IMR-90 (cell line): ENCODE results near the gene SPATS2L. TPM values are rescaled to one million over a fixed set of nuclear protein-coding genes. Genes with fewer than 3 reads are reported as not detected.

ENCODE experiments used
- ATAC-seq: fragments of 200-7000 bp; cut with Tn5 transposase; 2 replicates; pipeline ENCODE4 v1.9.1; 2020; ENCODE audit warnings: low read depth, mild to moderate bottlenecking, moderate library complexity
- BruUV-seq: library from RNA; stranded (reverse); fragments of 400-500 nt; replicated peaks from 2 replicates; lab custom pipeline; 2021; lab: Mats Ljungman, UMichigan
- CTCF ChIA-PET: fragments of 300-600 bp; formaldehyde crosslinking; extraction: SDS; loops from one replicate; lab custom pipeline; 2021; ENCODE audit warnings: antibody characterized with exemption; lab: Yijun Ruan, JAX
- POLR2A ChIA-PET: fragments of 300-600 bp; sonication (Branson Sonifier 250); formaldehyde crosslinking; loops from one replicate; lab custom pipeline; 2022; ENCODE audit warnings: antibody characterized with exemption; ENCODE audit not compliant: unreplicated experiment; lab: Charles Lee
- DNase-seq: peaks from one replicate; pipeline ENCODE4 v3.0.0; 2013
- H2AFZ ChIP-seq: replicated peaks from 2 replicates; pipeline ENCODE3; 2013; ENCODE audit warnings: low read length, mild to moderate bottlenecking; ENCODE audit not compliant: poor library complexity
- H2AK5ac ChIP-seq: 2 replicates; pipeline ENCODE4 v1.6.1; 2013; ENCODE audit warnings: low read depth, low read length, inconsistent platforms
- H2AK9ac ChIP-seq: replicated peaks from 2 replicates; pipeline ENCODE3; 2013; ENCODE audit warnings: mild to moderate bottlenecking, low read depth, low read length, moderate library complexity; ENCODE audit not compliant: poor library complexity
- H2BK120ac ChIP-seq: 2 replicates; pipeline ENCODE4 v1.6.1; 2013; ENCODE audit warnings: low read depth, low read length, inconsistent platforms
- H2BK15ac ChIP-seq: 3 replicates; pipeline ENCODE4 v1.6.1; 2013; ENCODE audit warnings: low read depth, low read length, inconsistent platforms
- H2BK20ac ChIP-seq: 2 replicates; pipeline ENCODE4 v1.6.1; 2013; ENCODE audit warnings: low read depth, mild to moderate bottlenecking, inconsistent platforms, low read length, moderate library complexity
- H2BK5ac ChIP-seq: 2 replicates; pipeline ENCODE4 v1.6.1; 2013; ENCODE audit warnings: mild to moderate bottlenecking, low read depth, low read length, inconsistent platforms; ENCODE audit not compliant: poor library complexity, severe bottlenecking
- H3K14ac ChIP-seq: replicated peaks from 2 replicates; pipeline ENCODE4 v1.6.1; 2013; ENCODE audit warnings: low read depth, low read length, inconsistent platforms
- H3K18ac ChIP-seq: 2 replicates; pipeline ENCODE4 v1.6.1; 2013; ENCODE audit warnings: low read depth, low read length, control low read depth
- H3K23ac ChIP-seq: 2 replicates; pipeline ENCODE4 v1.6.1; 2013; ENCODE audit warnings: low read depth, low read length, inconsistent platforms
- H3K27ac ChIP-seq: 2 replicates; pipeline ENCODE4 v1.5.1; 2013; ENCODE audit warnings: mild to moderate bottlenecking, control low read depth, low read length; ENCODE audit not compliant: insufficient read depth
- H3K27me3 ChIP-seq: 2 replicates; pipeline ENCODE4 v1.6.1; 2013; ENCODE audit warnings: low read length; ENCODE audit not compliant: control insufficient read depth, insufficient read depth
- H3K36me3 ChIP-seq: 2 replicates; pipeline ENCODE4 v1.6.1; 2013; ENCODE audit warnings: low read length, mixed read lengths; ENCODE audit not compliant: control insufficient read depth, insufficient read depth
- H3K4ac ChIP-seq: 2 replicates; pipeline ENCODE4 v1.6.1; 2013; ENCODE audit warnings: low read depth, low read length, inconsistent platforms
- H3K4me1 ChIP-seq: 2 replicates; pipeline ENCODE4 v1.6.1; 2013; ENCODE audit warnings: low read length, mixed read lengths; ENCODE audit not compliant: control insufficient read depth, insufficient read depth
- H3K4me2 ChIP-seq: 2 replicates; pipeline ENCODE4 v1.6.1; 2013; ENCODE audit warnings: low read depth, mild to moderate bottlenecking, control low read depth, low read length, moderate library complexity
- H3K4me3 ChIP-seq: 2 replicates; pipeline ENCODE4 v1.5.1; 2013; ENCODE audit warnings: low read depth, mild to moderate bottlenecking, control low read depth, low read length, moderate library complexity; ENCODE audit not compliant: insufficient read depth
- H3K56ac ChIP-seq: 2 replicates; pipeline ENCODE4 v1.6.1; 2013; ENCODE audit warnings: low read length, inconsistent platforms; ENCODE audit not compliant: insufficient read depth; ENCODE audit errors: extremely low read depth
- H3K79me1 ChIP-seq, 2 experiments: 2 replicates each; pipeline ENCODE4 v1.6.1; 2013; ENCODE audit warnings: low read length in 2 of 2, inconsistent platforms in 1 of 2, low read depth in 1 of 2
- H3K9ac ChIP-seq: 2 replicates; pipeline ENCODE4 v1.6.1; 2013; ENCODE audit warnings: low read depth, low read length, control low read depth
- H3K9me1 ChIP-seq: 2 replicates; pipeline ENCODE4 v1.6.1; 2013; ENCODE audit warnings: low read length, inconsistent platforms; ENCODE audit not compliant: insufficient read depth
- H3K9me3 ChIP-seq: 2 replicates; pipeline ENCODE4 v1.6.1; 2013; ENCODE audit warnings: low read length; ENCODE audit not compliant: control insufficient read depth, insufficient read depth
- H4K20me1 ChIP-seq: 2 replicates; pipeline ENCODE4 v1.6.1; 2013; ENCODE audit warnings: low read length, inconsistent platforms; ENCODE audit not compliant: insufficient read depth
- H4K5ac ChIP-seq: 2 replicates; pipeline ENCODE4 v1.6.1; 2013; ENCODE audit warnings: mild to moderate bottlenecking, low read depth, low read length, control low read depth
- H4K8ac ChIP-seq, 2 experiments: 2 replicates each; pipeline ENCODE4 v1.6.1; 2013; ENCODE audit warnings: low read depth in 2 of 2, low read length in 2 of 2, control low read depth in 1 of 2, inconsistent platforms in 1 of 2
- H4K91ac ChIP-seq: 2 replicates; pipeline ENCODE4 v1.6.1; 2013; ENCODE audit warnings: low read depth, low read length, inconsistent platforms; ENCODE audit not compliant: insufficient read depth
- CEBPB ChIP-seq: IDR thresholded peaks from 2 replicates; pipeline ENCODE4 v1.6.1; 2012; ENCODE audit warnings: low read depth, low read length, improper control_type of control experiment
- MAZ ChIP-seq: IDR thresholded peaks from 2 replicates; pipeline ENCODE4 v1.6.1; 2012; ENCODE audit warnings: low read depth, mild to moderate bottlenecking, low read length, improper control_type of control experiment, moderate library complexity, borderline replicate concordance
- POLR2A ChIP-seq: IDR thresholded peaks from 2 replicates; pipeline ENCODE4 v1.6.1; 2012; ENCODE audit warnings: mild to moderate bottlenecking, low read depth, low read length
- RAD21 ChIP-seq: IDR thresholded peaks from 2 replicates; pipeline ENCODE4 v1.6.1; 2012; ENCODE audit warnings: low read length, improper control_type of control experiment
- RCOR1 ChIP-seq: IDR thresholded peaks from 2 replicates; pipeline ENCODE4 v1.6.1; 2012; ENCODE audit warnings: mild to moderate bottlenecking, low read length, improper control_type of control experiment; ENCODE audit not compliant: insufficient replicate concordance
- WGBS, 2 experiments: methylation state at CpG; one replicate each; pipeline versions ENCODE4 v1.1.5 to v1.1.7; 2013; ENCODE audit warnings: missing lambda C conversion rate in 2 of 2; ENCODE audit not compliant: insufficient read length in 1 of 2; ENCODE audit errors: extremely low coverage in 2 of 2; 5-methylcytosine and 5-hydroxymethylcytosine counted together
- dilution Hi-C: fragments of 300-500 bp; cut with HindIII; formaldehyde crosslinking; loops from one replicate; pipeline ENCODE4 v1.14.3; 2018; ENCODE audit warnings: low sequenced_read_pairs; ENCODE audit not compliant: unreplicated experiment
- in situ Hi-C: fragments of 300-500 bp; cut with MboI; formaldehyde crosslinking; loops from 3 replicates; pipeline ENCODE4 v1.14.3; 2019; ENCODE audit warnings: low sequenced_read_pairs, inconsistent platforms, mixed read lengths
- intact Hi-C: fragments of 100-400 bp; cut with micrococcal nuclease; formaldehyde crosslinking; loops from 2 replicates; pipeline ENCODE4 v1.10.0; 2022
- polyA plus RNA-seq, 3 experiments: library from polyadenylated mRNA; depleted of rRNA; stranded (reverse); fragments of >200 nt; gene quantifications; 2 replicates each; pipeline ENCODE4 v1.2.3, GENCODE V29; 2012; ENCODE audit warnings: low replicate concordance in 1 of 3
- total RNA-seq: library from RNA; depleted of rRNA; stranded (reverse); fragments of >200 nt; gene quantifications from 2 replicates; pipeline ENCODE4 v1.2.3, GENCODE V29; 2012

SPATS2L gene
- total and polyA plus RNA-seq, 2 of the 4 experiments (the other 2 are of a cell fraction), result 118 to 155 TPM

DNA sequence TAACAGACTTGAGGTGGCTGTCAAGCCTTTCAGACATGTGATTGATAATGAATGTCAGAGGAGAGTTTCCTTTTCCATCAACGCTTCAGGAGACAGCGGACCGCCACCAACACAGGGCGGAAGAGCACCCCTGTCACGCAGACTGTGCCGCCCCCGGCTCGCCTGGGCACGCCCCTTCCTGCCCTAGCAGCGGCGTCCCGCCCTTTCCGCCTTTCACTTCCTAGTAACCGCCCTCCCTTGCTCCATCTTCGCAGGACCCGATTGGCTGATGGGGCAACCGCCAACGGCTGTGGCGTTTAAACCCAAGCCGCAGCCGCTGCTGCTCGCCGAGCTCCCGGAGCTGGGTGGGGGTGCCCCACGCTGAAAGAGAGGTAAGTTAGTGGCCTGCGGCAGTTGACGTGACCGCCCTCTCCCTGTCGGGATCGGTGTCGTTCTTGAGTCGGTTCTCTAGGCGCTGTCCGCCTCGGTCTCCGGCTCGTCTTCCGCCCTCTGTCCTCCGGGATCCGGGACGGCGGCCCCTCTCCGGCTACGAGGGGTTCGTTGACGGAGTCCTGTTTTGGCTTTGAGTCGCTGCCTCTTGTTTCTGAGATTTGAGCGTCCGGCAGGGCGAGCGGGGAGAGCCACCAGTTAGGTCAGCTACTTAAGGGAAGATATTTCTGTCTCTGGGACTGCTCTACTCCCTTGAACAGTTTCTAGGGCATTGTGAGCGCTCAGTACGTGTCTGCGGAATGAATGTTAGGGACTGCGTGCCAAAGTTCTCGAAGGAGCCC lies 219.6 kb downstream of the SPATS2L start, which contains the start of gene SGO2:
Gene SGO2 (plus strand): TSS at position 326 of the 770 bp plus-strand sequence. CDS start 6,769 bp downstream, outside the sequence.
- peak within 1 kb of the TSS; percentile 61; the same call in 2 of the 3 replicates for H2BK15ac ChIP-seq
- H4K91ac ChIP-seq, result peak within 1 kb of the TSS; percentile 77
- peaks cover 22 to 41% of the 10 kb centered on the region in 2 experiments for H3K79me1 ChIP-seq
- no peaks in the 10 kb centered on the region for H3K36me3 ChIP-seq
- peak within 1 kb of the TSS; percentile 84; the same call in 1 of the 2 replicates for H4K5ac ChIP-seq
- POLR2A ChIA-PET, result no interaction called here
- H3K4me1 ChIP-seq, result no peaks in the 10 kb centered on the region
- H4K8ac ChIP-seq, result peak within 1 kb of the TSS; percentile 81 to 95
- peak; percentile 99 for ATAC-seq
- in situ Hi-C loops, result no loop called here
- H3K56ac ChIP-seq, result peak within 1 kb of the TSS; percentile 87
- H3K9me3 ChIP-seq, result no peaks in the 10 kb centered on the region
- peak within 1 kb of the TSS; percentile 91 for H3K18ac ChIP-seq
- TF ChIP-seq RAD21, result no peak
- TF ChIP-seq RCOR1, result no peak
- TF ChIP-seq CEBPB, result peak; percentile 89
- TF ChIP-seq MAZ, result peak; percentile 46; the same call in 1 of the 2 replicates
- TF ChIP-seq POLR2A, result peak; percentile 48; the same call in 1 of the 2 replicates
- H3K9ac ChIP-seq, result peak within 1 kb of the TSS; percentile 74
- peak within 1 kb of the TSS; percentile 97 for H2AFZ ChIP-seq
- peak within 1 kb of the TSS; percentile 97 for H3K4me3 ChIP-seq
- DNase-seq, result peak; percentile 91
- no peaks in the 10 kb centered on the region for H4K20me1 ChIP-seq
- WGBS, 2 experiments, result 0% methylated on average over 36 of the region's 56 CpGs; no CpG with 5 or more reads in 1 of the 2 experiments
- H3K27me3 ChIP-seq, result peaks cover 11% of the 10 kb centered on the region
- intact Hi-C loops, result loop anchor here (1.0 kb wide), 1 partner anchor 177 kb away; no protein-coding TSS in a partner anchor
- peak within 1 kb of the TSS; percentile 87 for H2BK5ac ChIP-seq
- H2AK5ac ChIP-seq, result 0 out of 2 replicates have a peak within 1 kb of the TSS, but pooled peaks have one; percentile 29
- H3K9me1 ChIP-seq, result no peaks in the 10 kb centered on the region
- peak within 1 kb of the TSS; percentile 90 for H3K23ac ChIP-seq
- CTCF ChIA-PET, result no interaction called here
- peak within 1 kb of the TSS; percentile 68 for H2AK9ac ChIP-seq
- H3K4ac ChIP-seq, result peak within 1 kb of the TSS; percentile 81
- peak within 1 kb of the TSS; percentile 51; the same call in 1 of the 2 replicates for H2BK20ac ChIP-seq
- BruUV-seq, result TSS peak; percentile 78
- H3K27ac ChIP-seq, result peak within 1 kb of the TSS; percentile 72
- H2BK120ac ChIP-seq, result peak within 1 kb of the TSS; percentile 50
- dilution Hi-C loops, result no loop called here
- H3K4me2 ChIP-seq, result peak within 1 kb of the TSS; percentile 98
- H3K14ac ChIP-seq, result peak within 1 kb of the TSS; percentile 85
